Measurements from ENCODE around the gene VDAC1. TPM values are rescaled to one million over a fixed set of nuclear protein-coding genes. Genes with fewer than 3 reads are reported as not detected.

Gene VDAC1
- total and polyA plus RNA-seq, 2 experiments from 2014 or later = 205 to 397 TPM

GRCh38 chr5:133968204-133968980 lies 36.4 kb downstream of the VDAC1 start, which contains the start of gene C5orf15:
TSS of gene C5orf15 (minus strand) at chr5:133968625. CDS start at chr5:133968584, 41 bp downstream.
- Histone ChIP-seq H3K36me3 (peaks cover 8% of the 10 kb centered on the region), H3K4me1 (ENCODE audit: low read depth) (peaks cover 7% of the 10 kb centered on the region), H3K9me3 (ENCODE audit: low read depth) (no peaks in the 10 kb centered on the region), H3K27ac (peak within 1 kb of the TSS; percentile 91), H3K4me3 (peak within 1 kb of the TSS; percentile 74), H3K27me3 (no peaks in the 10 kb centered on the region)
- TF ChIP-seq CTCF (IDR thresholded peaks at IDR 0.05; ENCODE audit: low read depth, low read length) = peak; percentile 18
- peak; percentile 98 for DNase-seq (ENCODE audit: low read depth in 1 of 2, low spot score in 1 of 2)

- no peaks in the 10 kb centered on the region for H3K9me3 ChIP-seq (ENCODE audit: low read depth)
- peak overlapping the region; percentile 74 for H3K4me3 ChIP-seq
- peak in 1 of 2 donors; percentile 43 for DNase-seq (ENCODE audit: low read depth in 1 of 2, low spot score in 1 of 2)
- H3K27me3 ChIP-seq = no peaks in the 10 kb centered on the region
- H3K4me1 ChIP-seq (ENCODE audit: low read depth) = peaks cover 7% of the 10 kb centered on the region
- H3K36me3 ChIP-seq = peaks cover 1% of the 10 kb centered on the region
- peak overlapping the region; percentile 91 for H3K27ac ChIP-seq
- no peak for TF ChIP-seq CTCF (IDR thresholded peaks at IDR 0.05; ENCODE audit: low read depth, low read length)
These were observed 37.0 kb downstream of the VDAC1 start for GRCh38 chr5:133967698-133968203.

GRCh38 chr5:133967124-133967523 lies 37.7 kb downstream of the VDAC1 start:
- peak overlapping the region; percentile 74 for H3K4me3 ChIP-seq
- H3K27me3 ChIP-seq = no peaks in the 10 kb centered on the region
- H3K27ac ChIP-seq = no peak overlapping the region
- no peak for TF ChIP-seq CTCF (IDR thresholded peaks at IDR 0.05; ENCODE audit: low read depth, low read length)
- H3K4me1 ChIP-seq (ENCODE audit: low read depth) = peaks cover 7% of the 10 kb centered on the region
- no peaks in the 10 kb centered on the region for H3K36me3 ChIP-seq
- no peaks in the 10 kb centered on the region for H3K9me3 ChIP-seq (ENCODE audit: low read depth)
- DNase-seq (ENCODE audit: low read depth in 1 of 2, low spot score in 1 of 2) = peak; percentile 8 to 30

GRCh38 chr5:133966090-133966489 lies 38.7 kb downstream of the VDAC1 start:
- Histone ChIP-seq H3K9me3 (ENCODE audit: low read depth) (no peaks in the 10 kb centered on the region), H3K4me3 (no peak overlapping the region), H3K36me3 (no peaks in the 10 kb centered on the region), H3K27ac (no peak overlapping the region), H3K4me1 (ENCODE audit: low read depth) (peaks cover 7% of the 10 kb centered on the region), H3K27me3 (no peaks in the 10 kb centered on the region)
- no peak for TF ChIP-seq CTCF (IDR thresholded peaks at IDR 0.05; ENCODE audit: low read depth, low read length)
- no peak for DNase-seq (ENCODE audit: low read depth in 1 of 2, low spot score in 1 of 2)

GRCh38 chr5:133963493-133964128 lies 41.2 kb downstream of the VDAC1 start:
- H3K9me3 ChIP-seq (ENCODE audit: low read depth) = no peaks in the 10 kb centered on the region
- peaks cover 5% of the 10 kb centered on the region for H3K36me3 ChIP-seq
- H3K27ac ChIP-seq = no peak overlapping the region
- no peak overlapping the region for H3K4me3 ChIP-seq
- TF ChIP-seq CTCF (IDR thresholded peaks at IDR 0.05; ENCODE audit: low read depth, low read length) = no peak
- H3K27me3 ChIP-seq = no peaks in the 10 kb centered on the region
- peaks cover 7% of the 10 kb centered on the region for H3K4me1 ChIP-seq (ENCODE audit: low read depth)
- no peak for DNase-seq (ENCODE audit: low read depth in 1 of 2, low spot score in 1 of 2)
